IMR-90 (cell line): Measurements from ENCODE around the gene GPSM3. TPM values are rescaled to one million over a fixed set of nuclear protein-coding genes. Genes with fewer than 3 reads are reported as not detected.

Experiments
- CEBPB ChIP-seq: IDR thresholded peaks from 2 replicates; pipeline ENCODE4 v1.6.1; 2012; ENCODE audit warnings: low read depth, low read length, improper control_type of control experiment
- CHD1 ChIP-seq: IDR thresholded peaks from 2 replicates; pipeline ENCODE4 v1.6.1; 2012; ENCODE audit warnings: low read depth, low read length, improper control_type of control experiment
- CTCF ChIP-seq: conservative IDR thresholded peaks from 2 replicates; pipeline ENCODE4 v1.5.1; 2012; ENCODE audit warnings: mild to moderate bottlenecking, low read depth, low read length, improper control_type of control experiment
- polyA plus RNA-seq, 3 experiments: library from polyadenylated mRNA; depleted of rRNA; stranded (reverse); fragments of >200 nt; gene quantifications; 2 replicates each; pipeline ENCODE4 v1.2.3, GENCODE V29; 2012; ENCODE audit warnings: low replicate concordance in 1 of 3
- total RNA-seq: library from RNA; depleted of rRNA; stranded (reverse); fragments of >200 nt; gene quantifications from 2 replicates; pipeline ENCODE4 v1.2.3, GENCODE V29; 2012

GPSM3 gene
- total and polyA plus RNA-seq, 2 of the 4 experiments (the other 2 are of a cell fraction): 3.0 to 9.8 TPM

GRCh38 chr6:32195902-32196681 is 3.6 kb upstream of the GPSM3 start (continued):
- no peak for TF ChIP-seq CTCF
- TF ChIP-seq CHD1: peak; percentile 97
- no peak for TF ChIP-seq CEBPB
